ENCODE data around the gene IQSEC3. TPM values are rescaled to one million over a fixed set of nuclear protein-coding genes. Genes with fewer than 3 reads are reported as not detected.

The IQSEC3 gene
- total and polyA plus RNA-seq, 10 of the 15 experiments (the other 5 are each of a cell fraction or from before 2014, with no cell fraction given) = not detected

- TF ChIP-seq, protein P1, sequence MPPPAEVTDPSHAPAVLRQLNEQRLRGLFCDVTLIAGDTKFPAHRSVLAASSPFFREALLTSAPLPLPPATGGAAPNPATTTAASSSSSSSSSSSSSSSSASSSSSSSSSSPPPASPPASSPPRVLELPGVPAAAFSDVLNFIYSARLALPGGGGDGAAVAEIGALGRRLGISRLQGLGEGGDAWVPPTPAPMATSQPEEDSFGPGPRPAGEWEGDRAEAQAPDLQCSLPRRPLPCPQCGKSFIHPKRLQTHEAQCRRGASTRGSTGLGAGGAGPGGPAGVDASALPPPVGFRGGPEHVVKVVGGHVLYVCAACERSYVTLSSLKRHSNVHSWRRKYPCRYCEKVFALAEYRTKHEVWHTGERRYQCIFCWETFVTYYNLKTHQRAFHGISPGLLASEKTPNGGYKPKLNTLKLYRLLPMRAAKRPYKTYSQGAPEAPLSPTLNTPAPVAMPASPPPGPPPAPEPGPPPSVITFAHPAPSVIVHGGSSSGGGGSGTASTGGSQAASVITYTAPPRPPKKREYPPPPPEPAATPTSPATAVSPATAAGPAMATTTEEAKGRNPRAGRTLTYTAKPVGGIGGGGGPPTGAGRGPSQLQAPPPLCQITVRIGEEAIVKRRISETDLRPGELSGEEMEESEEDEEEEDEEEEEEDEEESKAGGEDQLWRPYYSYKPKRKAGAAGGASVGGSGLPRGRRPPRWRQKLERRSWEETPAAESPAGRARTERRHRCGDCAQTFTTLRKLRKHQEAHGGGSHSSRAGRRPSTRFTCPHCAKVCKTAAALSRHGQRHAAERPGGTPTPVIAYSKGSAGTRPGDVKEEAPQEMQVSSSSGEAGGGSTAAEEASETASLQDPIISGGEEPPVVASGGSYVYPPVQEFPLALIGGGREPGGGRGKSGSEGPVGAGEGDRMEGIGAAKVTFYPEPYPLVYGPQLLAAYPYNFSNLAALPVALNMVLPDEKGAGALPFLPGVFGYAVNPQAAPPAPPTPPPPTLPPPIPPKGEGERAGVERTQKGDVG (CRISPR knock-in tag; IDR thresholded peaks at IDR 0.05) = no peak
- TF ChIP-seq ZNF687 (IDR thresholded peaks at IDR 0.05) (no peak), CHD2 (IDR thresholded peaks at IDR 0.05; ENCODE audit: borderline replicate concordance, low read depth, low read length) (no peak), KLF5 (IDR thresholded peaks at IDR 0.05; ENCODE audit: partially characterized antibody) (no peak), NRF1 (conservative IDR thresholded peaks at IDR 0.05; ENCODE audit: low read depth, low read length) (no peak)
These were observed 46.8 kb downstream of the IQSEC3 start (continued) for GRCh38 chr12:113347-113746.
